HG02885 (cell line): ENCODE data around the gene AP3B2.
"Not testable (repeated sequence)": the region's sequence is repeated elsewhere in the genome, so short reads cannot be mapped to it uniquely, and the experiment has no call there.

Experiments
- ATAC-seq: cut with Tn5 transposase; IDR thresholded peaks from one replicate; pipeline ENCODE4 v1.9.1; 2021; ENCODE audit warnings: mild to moderate bottlenecking; ENCODE audit not compliant: unreplicated experiment, poor library complexity

The AP3B2 gene

DNA sequence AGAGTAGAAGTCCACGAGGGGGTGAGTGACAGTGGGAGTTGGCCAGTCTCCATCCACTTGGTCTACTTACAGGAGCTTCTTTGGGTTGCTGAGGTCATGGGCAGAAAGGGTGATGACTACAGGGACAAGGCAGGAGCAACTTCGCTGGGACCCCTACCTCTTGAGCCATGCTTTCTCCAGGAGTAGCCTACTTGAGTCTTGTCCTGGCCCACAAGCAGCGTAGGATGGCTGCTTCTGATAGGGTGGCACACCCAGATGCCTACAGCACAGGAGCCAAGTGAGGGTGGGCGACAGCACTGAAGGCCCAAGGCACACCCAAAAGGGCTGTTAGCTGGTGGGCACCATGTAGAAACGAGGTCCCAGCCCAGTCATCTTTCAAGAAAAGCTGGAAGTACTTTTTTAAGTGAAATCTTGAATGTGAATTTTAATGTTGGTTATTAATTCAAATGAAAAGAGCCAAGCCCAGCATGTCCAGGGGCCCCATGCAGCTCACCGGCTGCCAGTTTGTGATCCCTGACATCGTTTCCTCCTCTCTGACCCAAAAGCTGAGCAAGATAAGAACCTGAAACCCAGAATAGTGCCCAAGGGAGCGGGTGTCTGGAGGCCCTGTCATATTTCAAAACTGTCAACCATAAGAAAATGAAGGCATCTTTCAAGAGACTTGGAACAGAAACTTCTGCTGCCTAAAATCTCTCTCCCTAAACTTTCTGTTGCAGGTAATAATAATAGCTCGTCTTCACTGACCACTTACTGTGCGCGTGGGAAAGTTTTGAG lies 60.3 kb downstream of the AP3B2 start:
- ATAC-seq, result no peak

- ATAC-seq, result no peak
Observed at GRCh38 chr15:82648257-82649103, 61.2 kb downstream of the AP3B2 start.

- ATAC-seq, result peak; percentile 52
Observed at GRCh38 chr15:82647835-82648256, 61.8 kb downstream of the AP3B2 start.

DNA sequence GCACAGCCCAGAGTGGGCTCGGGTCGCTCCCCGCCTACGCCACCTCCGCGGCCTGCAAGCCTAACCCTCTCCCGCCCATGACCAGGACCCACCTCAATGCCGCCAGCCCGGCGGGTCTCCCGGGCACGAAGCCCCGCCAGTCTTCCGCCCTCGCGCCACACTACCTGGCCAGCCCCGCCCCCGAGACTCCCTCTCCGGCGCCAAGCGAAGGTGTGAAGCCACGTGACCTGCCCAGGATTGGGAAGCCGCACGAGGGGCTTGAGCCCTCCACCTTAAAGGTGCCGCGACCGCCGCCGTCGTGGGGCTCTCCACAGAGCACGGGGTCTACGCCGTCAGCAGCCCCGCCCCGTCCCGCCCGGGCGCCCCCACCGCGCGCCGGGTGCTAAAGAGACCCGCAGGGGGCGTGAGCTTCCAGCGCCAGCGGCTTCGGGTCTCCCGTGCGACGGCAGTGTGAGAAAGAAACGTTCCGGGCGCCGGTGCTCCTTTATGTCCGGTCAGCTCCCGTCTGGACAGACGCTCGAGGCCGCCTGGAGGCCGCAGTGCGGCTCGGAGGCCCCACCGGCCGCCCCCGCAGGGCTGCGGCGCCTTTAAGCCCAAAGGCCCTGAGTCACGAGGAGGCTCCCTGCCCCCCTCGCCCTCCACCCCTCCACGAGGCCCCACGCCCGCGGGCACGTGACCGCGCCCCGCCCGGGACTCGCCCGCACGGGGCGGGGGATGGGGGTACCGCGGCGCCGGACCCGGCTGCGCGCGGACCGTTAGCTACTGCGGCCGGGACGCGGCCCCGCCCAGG lies 62.4 kb downstream of the AP3B2 start, which contains the start of gene CPEB1:
Gene CPEB1, minus strand, starts transcription at position 319 of the 790 bp plus-strand sequence. CDS start 18,904 bp downstream, outside the sequence.
- peak; percentile 54 for ATAC-seq

GRCh38 chr15:82646250-82647044 lies 63.2 kb downstream of the AP3B2 start:
- no peak for ATAC-seq

DNA sequence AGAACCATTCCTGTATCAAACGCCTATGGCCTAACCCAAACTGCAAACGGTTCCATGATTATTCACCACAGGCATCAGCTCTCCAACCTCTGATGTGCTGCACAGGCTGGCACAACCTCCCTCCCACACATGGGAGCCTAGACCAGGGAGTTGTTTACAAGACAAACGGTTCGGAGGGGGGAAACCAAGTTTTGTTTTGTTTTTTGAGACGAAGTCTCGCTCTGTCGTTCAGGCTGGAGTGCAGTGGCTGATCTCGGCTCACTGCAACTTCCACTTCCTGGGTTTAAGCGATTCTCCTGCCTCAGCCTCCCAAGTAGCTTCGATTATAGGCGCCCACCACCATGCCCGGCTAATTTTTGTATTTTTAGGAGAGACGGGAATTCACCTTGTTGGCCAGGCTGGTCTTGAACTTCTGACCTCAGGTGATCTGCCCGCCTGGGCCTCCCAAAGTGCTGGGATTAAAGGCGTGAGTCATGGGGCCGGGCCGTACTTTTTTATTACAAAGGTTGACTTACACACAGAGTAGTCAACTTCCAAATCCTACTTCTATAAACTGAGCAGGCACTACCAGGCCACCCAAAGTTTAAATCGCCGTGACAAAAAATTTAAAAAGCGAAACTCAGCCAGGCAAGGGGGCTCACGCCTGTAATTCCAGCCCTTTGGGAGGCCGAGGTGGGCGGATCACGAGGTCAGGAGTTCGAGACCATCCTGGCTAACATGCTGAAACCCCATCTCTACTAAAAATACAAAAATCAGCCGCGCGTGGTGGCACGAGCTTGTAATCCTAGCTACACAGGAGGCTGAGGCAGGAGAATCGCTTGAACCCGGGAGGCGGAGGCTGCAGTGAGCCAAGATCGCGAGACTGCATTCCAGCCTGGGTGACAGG lies 64.5 kb downstream of the AP3B2 start:
- not testable (repeated sequence) for ATAC-seq

GRCh38 chr15:82643992-82644391 lies 65.7 kb downstream of the AP3B2 start:
- no peak for ATAC-seq

GRCh38 chr15:82642656-82643055 lies 67.0 kb downstream of the AP3B2 start:
- no peak for ATAC-seq

- ATAC-seq, result no peak
Observed at GRCh38 chr15:82641129-82641798, 68.4 kb downstream of the AP3B2 start.

DNA sequence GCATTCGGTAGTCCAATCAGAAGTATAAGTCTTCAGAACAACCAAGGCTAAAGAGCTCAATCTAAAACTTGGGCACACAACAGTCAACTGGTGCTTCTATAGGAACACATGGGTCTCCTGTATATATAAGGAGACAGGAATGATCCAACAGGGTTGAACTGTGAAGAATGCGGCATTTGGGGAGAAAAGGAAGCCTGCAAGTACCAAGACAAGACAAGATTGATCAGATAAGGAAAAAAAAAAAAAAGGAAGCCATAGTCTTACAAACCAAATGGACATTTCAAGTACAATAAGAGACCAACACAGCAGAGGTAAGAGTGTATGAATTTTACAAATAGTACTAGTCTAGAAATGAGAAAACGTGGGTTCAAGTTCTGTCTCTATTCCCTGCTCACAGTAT lies 69.0 kb downstream of the AP3B2 start:
- no peak for ATAC-seq

GRCh38 chr15:82635798-82636197 lies 73.9 kb downstream of the AP3B2 start:
- ATAC-seq, result no peak

- ATAC-seq, result no peak
Observed at GRCh38 chr15:82630033-82630432, 79.6 kb downstream of the AP3B2 start.

- no peak for ATAC-seq
Observed at GRCh38 chr15:82625136-82625535, 84.5 kb downstream of the AP3B2 start.

DNA sequence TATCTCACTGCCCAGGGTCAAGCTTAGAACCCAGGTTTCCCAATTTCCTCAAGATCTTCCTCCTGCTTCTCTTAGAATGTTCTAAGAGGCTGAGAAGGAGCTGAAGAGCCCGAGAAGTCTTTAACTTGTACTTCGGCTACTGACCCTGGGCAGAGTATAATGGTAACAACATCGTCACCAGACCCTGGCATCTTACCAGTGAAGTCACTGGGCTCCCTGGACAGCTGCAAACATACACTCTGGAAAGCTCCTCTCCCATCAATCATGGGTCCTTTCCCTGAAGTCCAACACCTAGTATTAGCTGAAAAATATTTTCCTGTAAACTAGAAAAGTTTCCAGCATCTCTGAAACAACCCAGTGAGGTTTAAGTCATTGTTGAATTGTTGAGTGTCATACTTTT lies 85.2 kb downstream of the AP3B2 start:
- ATAC-seq, result no peak

GRCh38 chr15:82624008-82624407 lies 85.7 kb downstream of the AP3B2 start:
- ATAC-seq, result no peak

DNA sequence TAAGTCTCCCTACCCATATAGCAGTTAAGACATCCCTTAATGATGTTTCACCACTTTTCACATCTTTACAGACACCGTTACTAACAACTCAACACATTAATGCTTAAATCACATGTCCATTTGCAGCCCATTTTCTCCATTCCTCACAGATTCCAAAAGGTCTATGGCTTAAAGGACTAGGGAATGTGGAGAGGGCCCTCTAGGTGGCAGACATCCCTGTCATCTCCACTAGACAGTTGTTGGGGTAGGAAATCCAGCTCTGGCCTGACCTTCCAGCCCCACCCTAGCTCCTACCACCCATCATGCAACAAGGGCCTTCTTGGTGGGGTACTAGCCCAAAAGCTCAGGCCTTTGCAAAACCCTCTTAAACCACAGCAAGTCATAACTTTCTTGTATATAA lies 87.7 kb downstream of the AP3B2 start:
- ATAC-seq, result no peak

DNA sequence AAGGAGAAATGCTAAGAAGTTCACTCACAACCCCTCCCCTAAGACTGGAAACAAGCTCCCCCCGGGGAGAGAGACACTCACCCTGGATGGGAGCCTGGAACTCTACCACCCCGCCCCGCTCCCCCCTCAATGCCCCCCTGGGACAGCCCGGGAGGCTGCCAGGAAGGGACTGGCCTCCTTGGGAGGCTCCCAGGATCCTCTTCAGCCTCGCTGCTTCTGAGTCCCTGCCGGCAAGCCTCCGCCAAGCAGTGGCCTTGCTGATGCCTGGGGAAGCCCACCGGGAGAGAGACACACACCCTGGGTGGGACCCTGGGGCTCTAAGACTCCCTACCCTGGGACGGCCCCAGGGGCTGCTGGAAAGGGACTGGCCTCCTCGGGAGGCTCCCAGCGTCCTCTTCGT lies 95.9 kb downstream of the AP3B2 start:
- no peak for ATAC-seq

- ATAC-seq, result no peak
Observed at GRCh38 chr15:82611348-82611747, 98.3 kb downstream of the AP3B2 start.
